HepG2 (cell line): ENCODE data around the gene BPHL. TPM values are rescaled to one million over a fixed set of nuclear protein-coding genes. Genes with fewer than 3 reads are reported as not detected.

ENCODE experiments used
- ARHGAP35 ChIP-seq: sonication (generic); formaldehyde crosslinking; IDR thresholded peaks from 2 replicates; pipeline ENCODE4 v1.9.0; 2022; ENCODE audit warnings: mild to moderate bottlenecking, inconsistent platforms, moderate library complexity, missing genetic modification reagents, borderline replicate concordance
- CBX2 ChIP-seq, 2 experiments: fragments of 200-600 bp in 1 of 2; sonication (generic); formaldehyde crosslinking in 1 of 2; IDR thresholded peaks; 2 replicates each; pipeline versions ENCODE4 v1.7.0 to v1.8.1; 2018 to 2022; ENCODE audit warnings: low read depth in 2 of 2, low read length in 1 of 2, mild to moderate bottlenecking in 1 of 2, missing genetic modification reagents in 1 of 2
- HMGA1 ChIP-seq: sonication (generic); formaldehyde crosslinking; conservative IDR thresholded peaks from 2 replicates; pipeline ENCODE4 v1.4.0; 2020; ENCODE audit warnings: missing genetic modification reagents
- HNF4A ChIP-seq: sonication (generic); formaldehyde crosslinking; IDR thresholded peaks from 2 replicates; pipeline ENCODE4 v1.4.0; 2020; ENCODE audit warnings: missing genetic modification reagents
- MAFK ChIP-seq, 2 experiments: IDR thresholded peaks in 1 of 2; conservative IDR thresholded peaks in 1 of 2; 2 replicates each; pipeline ENCODE4 v1.6.1; 2011; ENCODE audit warnings: improper control_type of control experiment in 2 of 2, low read length in 2 of 2
- NBN ChIP-seq: fragments of 450-650 bp; conservative IDR thresholded peaks from 2 replicates; pipeline ENCODE4 v1.6.1; 2017
- PHB2 ChIP-seq: fragments of 450-650 bp; IDR thresholded peaks from 2 replicates; pipeline ENCODE4 v1.6.1; 2018; ENCODE audit not compliant: partially characterized antibody
- PLRG1 ChIP-seq: fragments of 450-650 bp; conservative IDR thresholded peaks from 2 replicates; pipeline ENCODE4 v1.6.1; 2016
- SMAD3 ChIP-seq: sonication (generic); formaldehyde crosslinking; IDR thresholded peaks from 2 replicates; pipeline ENCODE4 v1.4.0; 2020; ENCODE audit warnings: missing genetic modification reagents
- ZNF138 ChIP-seq: sonication (generic); formaldehyde crosslinking; IDR thresholded peaks from 2 replicates; pipeline ENCODE4 v1.5.0; 2020; ENCODE audit warnings: mild to moderate bottlenecking, low read depth, missing genetic modification reagents
- ZNF337 ChIP-seq: sonication (generic); formaldehyde crosslinking; IDR thresholded peaks from 2 replicates; pipeline ENCODE4 v1.5.1; 2020; ENCODE audit warnings: missing genetic modification reagents, low read depth, mild to moderate bottlenecking, borderline replicate concordance
- ZNF343 ChIP-seq: sonication (generic); formaldehyde crosslinking; IDR thresholded peaks from 2 replicates; pipeline ENCODE4 v1.4.0; 2020; ENCODE audit warnings: mild to moderate bottlenecking, missing genetic modification reagents
- ZNF569 ChIP-seq: sonication (generic); formaldehyde crosslinking; IDR thresholded peaks from 2 replicates; pipeline ENCODE4 v1.5.0; 2020; ENCODE audit warnings: mild to moderate bottlenecking, missing genetic modification reagents, moderate library complexity, borderline replicate concordance
- ZNF615 ChIP-seq: sonication (generic); formaldehyde crosslinking; IDR thresholded peaks from 2 replicates; pipeline ENCODE4 v1.5.0; 2020; ENCODE audit warnings: mild to moderate bottlenecking, missing genetic modification reagents, borderline replicate concordance
- ZNF619 ChIP-seq: sonication (generic); formaldehyde crosslinking; IDR thresholded peaks from 2 replicates; pipeline ENCODE4 v1.4.0; 2020; ENCODE audit warnings: mild to moderate bottlenecking, missing genetic modification reagents
- ZNF670 ChIP-seq: sonication (generic); formaldehyde crosslinking; IDR thresholded peaks from 2 replicates; pipeline ENCODE4 v1.8.0; 2022; ENCODE audit warnings: mild to moderate bottlenecking, missing genetic modification reagents, borderline replicate concordance
- polyA plus RNA-seq, 8 experiments: library from polyadenylated mRNA; depleted of rRNA in 3 of 8; stranded (reverse) in 7 of 8; unstranded in 1 of 8; fragments of >200 nt; fragmentation: Illumina TruSeq in 4 of 8; extraction: Trizol in 4 of 8; gene quantifications; 2 replicates each; pipeline versions ENCODE4 v1.2.1 to v1.2.3, GENCODE V29; 2011 to 2016; ENCODE audit warnings: low read depth in 4 of 8, missing spikeins in 1 of 8, mixed read lengths in 1 of 8; ENCODE audit not compliant: insufficient read depth in 1 of 8
- total RNA-seq, 5 experiments: library from RNA; depleted of rRNA; stranded (reverse); fragments of >200 nt; fragmentation: Illumina TruSeq; extraction: Trizol; gene quantifications; 2 replicates each; pipeline ENCODE4 v1.2.3, GENCODE V29; 2016; ENCODE audit warnings: low read depth in 1 of 5
- TF ChIP-seq, protein P1 (sequence below): sonication (generic); formaldehyde crosslinking; IDR thresholded peaks from one replicate; pipeline ENCODE4 v1.5.1; 2020; ENCODE audit warnings: mild to moderate bottlenecking, missing genetic modification reagents; ENCODE audit errors: not compliant biosample characterization
- TF ChIP-seq, protein P2 (sequence below): sonication (generic); formaldehyde crosslinking; IDR thresholded peaks from 2 replicates; pipeline ENCODE4 v1.4.0; 2020; ENCODE audit warnings: missing genetic modification reagents, mild to moderate bottlenecking, borderline replicate concordance

BPHL gene
- total and polyA plus RNA-seq, 2 of the 13 experiments (the other 11 are each of a cell fraction or from before 2014, with no cell fraction given): 37.8 to 39.5 TPM

DNA sequence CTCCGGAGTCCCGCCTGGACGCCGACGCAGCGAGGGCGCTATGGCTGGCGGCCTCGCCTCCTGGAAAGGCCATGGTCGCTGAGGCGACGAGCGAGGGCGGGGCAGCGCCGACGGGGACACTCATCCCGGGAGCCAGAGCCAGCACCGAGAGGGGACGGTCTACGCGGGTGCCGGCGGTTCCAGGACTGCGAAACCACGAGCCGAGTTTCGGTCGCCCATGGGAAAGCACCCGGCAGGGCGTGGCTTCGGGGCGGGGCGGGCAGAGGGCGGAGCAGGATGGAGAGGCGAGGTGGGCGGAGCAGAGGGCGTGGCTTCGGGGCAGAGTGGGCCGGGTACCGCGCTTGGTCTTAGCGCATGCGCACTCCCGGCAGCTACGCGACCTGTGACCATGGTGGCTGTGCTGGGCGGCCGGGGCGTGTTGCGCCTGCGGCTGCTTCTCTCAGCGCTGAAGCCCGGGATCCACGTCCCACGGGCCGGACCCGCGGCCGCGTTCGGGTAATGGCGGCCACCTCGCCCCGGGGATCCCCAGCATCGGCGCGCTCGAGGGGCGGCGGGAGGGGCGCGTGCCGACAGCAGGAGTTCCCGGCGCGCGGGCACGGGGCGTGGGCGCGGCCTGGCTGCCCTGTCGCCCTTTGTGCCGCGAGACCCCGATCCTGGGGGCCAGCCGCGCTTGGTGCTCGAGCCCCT lies at the start of gene BPHL (continued):
- TF ChIP-seq MAFK (conservative IDR thresholded peaks at IDR 0.05 in 1 of 2, IDR thresholded peaks at IDR 0.05 in 1 of 2; ENCODE audit: low read length in 2 of 2) (no peak), ZNF619 (CRISPR knock-in tag) (peak; percentile 62; the same call in 1 of the 2 replicates), ZNF337 (CRISPR knock-in tag) (no peak; the same call in 1 of the 2 replicates), ZNF615 (CRISPR knock-in tag) (no peak), PLRG1 (no peak), SMAD3 (peak; percentile 83), ARHGAP35 (peak; percentile 97), NBN (no peak), ZNF569 (CRISPR knock-in tag) (no peak), ZNF138 (CRISPR knock-in tag) (peak; percentile 83; the same call in 1 of the 2 replicates), HMGA1 (CRISPR knock-in tag) (no peak), HNF4A (CRISPR knock-in tag) (peak; percentile 44), ZNF343 (CRISPR knock-in tag) (peak; percentile 96), CBX2 (IDR thresholded peaks at IDR 0.05; ENCODE audit: low read depth, low read length) (no peak), CBX2 (CRISPR knock-in tag; IDR thresholded peaks at IDR 0.05; ENCODE audit: low read depth) (no peak; the same call in 1 of the 2 replicates), PHB2 (no peak), ZNF670 (CRISPR knock-in tag) (peak; percentile 89)
- TF ChIP-seq, protein P1, sequence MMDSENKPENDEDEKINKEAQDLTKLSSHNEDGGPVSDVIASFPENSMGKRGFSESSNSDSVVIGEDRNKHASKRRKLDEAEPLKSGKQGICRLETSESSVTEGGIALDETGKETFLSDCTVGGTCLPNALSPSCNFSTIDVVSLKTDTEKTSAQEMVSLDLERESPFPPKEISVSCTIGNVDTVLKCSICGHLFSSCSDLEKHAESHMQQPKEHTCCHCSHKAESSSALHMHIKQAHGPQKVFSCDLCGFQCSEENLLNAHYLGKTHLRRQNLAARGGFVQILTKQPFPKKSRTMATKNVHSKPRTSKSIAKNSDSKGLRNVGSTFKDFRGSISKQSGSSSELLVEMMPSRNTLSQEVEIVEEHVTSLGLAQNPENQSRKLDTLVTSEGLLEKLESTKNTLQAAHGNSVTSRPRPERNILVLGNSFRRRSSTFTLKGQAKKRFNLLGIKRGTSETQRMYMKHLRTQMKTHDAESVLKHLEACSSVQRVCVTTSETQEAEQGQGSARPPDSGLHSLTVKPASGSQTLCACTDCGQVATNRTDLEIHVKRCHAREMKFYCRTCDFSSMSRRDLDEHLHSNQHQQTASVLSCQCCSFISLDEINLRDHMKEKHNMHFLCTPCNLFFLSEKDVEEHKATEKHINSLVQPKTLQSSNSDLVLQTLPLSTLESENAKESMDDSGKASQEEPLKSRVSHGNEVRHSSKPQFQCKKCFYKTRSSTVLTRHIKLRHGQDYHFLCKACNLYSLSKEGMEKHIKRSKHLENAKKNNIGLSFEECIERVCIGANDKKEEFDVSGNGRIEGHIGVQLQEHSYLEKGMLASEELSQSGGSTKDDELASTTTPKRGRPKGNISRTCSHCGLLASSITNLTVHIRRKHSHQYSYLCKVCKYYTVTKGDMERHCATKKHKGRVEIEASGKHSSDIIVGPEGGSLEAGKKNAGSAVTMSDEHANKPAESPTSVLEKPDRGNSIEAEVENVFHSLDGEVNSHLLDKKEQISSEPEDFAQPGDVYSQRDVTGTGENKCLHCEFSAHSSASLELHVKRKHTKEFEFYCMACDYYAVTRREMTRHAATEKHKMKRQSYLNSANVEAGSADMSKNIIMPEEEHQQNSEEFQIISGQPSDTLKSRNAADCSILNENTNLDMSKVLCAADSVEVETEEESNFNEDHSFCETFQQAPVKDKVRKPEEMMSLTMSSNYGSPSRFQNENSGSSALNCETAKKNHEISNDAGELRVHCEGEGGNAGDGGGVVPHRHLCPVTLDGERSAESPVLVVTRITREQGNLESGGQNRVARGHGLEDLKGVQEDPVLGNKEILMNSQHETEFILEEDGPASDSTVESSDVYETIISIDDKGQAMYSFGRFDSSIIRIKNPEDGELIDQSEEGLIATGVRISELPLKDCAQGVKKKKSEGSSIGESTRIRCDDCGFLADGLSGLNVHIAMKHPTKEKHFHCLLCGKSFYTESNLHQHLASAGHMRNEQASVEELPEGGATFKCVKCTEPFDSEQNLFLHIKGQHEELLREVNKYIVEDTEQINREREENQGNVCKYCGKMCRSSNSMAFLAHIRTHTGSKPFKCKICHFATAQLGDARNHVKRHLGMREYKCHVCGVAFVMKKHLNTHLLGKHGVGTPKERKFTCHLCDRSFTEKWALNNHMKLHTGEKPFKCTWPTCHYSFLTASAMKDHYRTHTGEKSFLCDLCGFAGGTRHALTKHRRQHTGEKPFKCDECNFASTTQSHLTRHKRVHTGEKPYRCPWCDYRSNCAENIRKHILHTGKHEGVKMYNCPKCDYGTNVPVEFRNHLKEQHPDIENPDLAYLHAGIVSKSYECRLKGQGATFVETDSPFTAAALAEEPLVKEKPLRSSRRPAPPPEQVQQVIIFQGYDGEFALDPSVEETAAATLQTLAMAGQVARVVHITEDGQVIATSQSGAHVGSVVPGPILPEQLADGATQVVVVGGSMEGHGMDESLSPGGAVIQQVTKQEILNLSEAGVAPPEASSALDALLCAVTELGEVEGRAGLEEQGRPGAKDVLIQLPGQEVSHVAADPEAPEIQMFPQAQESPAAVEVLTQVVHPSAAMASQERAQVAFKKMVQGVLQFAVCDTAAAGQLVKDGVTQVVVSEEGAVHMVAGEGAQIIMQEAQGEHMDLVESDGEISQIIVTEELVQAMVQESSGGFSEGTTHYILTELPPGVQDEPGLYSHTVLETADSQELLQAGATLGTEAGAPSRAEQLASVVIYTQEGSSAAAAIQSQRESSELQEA (CRISPR knock-in tag): peak; percentile 93
- TF ChIP-seq, protein P2, sequence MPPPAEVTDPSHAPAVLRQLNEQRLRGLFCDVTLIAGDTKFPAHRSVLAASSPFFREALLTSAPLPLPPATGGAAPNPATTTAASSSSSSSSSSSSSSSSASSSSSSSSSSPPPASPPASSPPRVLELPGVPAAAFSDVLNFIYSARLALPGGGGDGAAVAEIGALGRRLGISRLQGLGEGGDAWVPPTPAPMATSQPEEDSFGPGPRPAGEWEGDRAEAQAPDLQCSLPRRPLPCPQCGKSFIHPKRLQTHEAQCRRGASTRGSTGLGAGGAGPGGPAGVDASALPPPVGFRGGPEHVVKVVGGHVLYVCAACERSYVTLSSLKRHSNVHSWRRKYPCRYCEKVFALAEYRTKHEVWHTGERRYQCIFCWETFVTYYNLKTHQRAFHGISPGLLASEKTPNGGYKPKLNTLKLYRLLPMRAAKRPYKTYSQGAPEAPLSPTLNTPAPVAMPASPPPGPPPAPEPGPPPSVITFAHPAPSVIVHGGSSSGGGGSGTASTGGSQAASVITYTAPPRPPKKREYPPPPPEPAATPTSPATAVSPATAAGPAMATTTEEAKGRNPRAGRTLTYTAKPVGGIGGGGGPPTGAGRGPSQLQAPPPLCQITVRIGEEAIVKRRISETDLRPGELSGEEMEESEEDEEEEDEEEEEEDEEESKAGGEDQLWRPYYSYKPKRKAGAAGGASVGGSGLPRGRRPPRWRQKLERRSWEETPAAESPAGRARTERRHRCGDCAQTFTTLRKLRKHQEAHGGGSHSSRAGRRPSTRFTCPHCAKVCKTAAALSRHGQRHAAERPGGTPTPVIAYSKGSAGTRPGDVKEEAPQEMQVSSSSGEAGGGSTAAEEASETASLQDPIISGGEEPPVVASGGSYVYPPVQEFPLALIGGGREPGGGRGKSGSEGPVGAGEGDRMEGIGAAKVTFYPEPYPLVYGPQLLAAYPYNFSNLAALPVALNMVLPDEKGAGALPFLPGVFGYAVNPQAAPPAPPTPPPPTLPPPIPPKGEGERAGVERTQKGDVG: peak; percentile 51
